OCI-M2 (cell line): ENCODE data around the gene WNT8B.

Experiments
- DNase-seq: peaks from one replicate; lab custom pipeline; 2025; ENCODE audit not compliant: unreplicated experiment; lab: John Stamatoyannopoulos, UW

Gene WNT8B

GRCh38 chr10:100518761-100519241 is 56.0 kb downstream of the WNT8B start:
- no peak for DNase-seq

GRCh38 chr10:100519311-100520051 is 56.7 kb downstream of the WNT8B start, which contains the start of gene SEC31B:
TSS of gene SEC31B (minus strand) at chr10:100519861. CDS start at chr10:100516952, 2,909 bp downstream.
- no peak for DNase-seq

DNA sequence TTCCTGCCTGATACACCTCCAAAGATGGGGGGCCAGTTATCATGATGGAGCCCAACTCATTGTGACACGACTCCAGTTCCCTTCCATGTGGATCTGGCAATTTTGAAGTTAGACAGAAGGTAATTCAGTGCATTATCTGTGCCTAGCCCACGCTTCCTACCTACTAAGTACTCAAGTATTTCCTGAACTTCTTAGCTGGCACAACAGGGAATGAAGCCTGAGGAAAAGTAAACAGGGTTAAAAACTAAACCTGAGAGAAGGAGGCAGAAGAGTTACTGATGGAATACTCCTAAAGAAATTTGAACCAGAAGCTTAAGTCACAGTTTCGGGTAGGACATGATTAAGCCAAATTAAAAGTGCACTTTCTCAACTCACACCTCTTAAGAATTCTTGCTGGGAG is 58.0 kb downstream of the WNT8B start:
- DNase-seq, result no peak

DNA sequence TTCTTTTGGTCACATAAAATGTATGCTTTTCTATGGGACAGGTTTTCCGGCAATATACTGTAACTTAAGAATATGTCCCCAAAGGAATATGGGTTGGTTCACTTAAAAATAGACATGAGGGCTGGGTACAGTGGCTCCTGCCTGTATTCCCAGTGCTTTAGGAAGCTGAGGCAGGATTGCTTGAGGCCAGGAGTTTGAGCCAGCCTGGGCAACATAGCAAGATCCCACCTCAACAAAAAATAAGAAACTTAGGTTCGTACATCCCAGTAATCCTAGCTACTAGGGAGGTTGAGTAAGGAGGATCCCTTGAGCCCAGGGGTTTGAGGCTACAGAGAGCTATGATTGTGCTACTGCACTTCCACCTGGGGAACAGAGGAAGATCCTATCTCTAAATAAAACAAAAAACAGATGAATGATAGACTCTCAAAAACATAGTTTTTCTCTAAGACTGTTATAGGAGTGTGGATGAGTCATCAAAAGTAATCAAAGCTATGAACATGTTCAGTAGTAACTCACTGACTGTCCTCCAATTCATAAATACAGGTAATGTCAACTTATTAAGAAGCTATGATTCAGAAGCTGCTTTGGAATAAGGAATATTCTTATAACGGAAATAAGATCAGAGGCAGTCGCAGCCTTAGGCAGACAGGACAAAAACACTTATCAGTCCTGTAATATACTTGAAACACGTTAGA is 59.4 kb downstream of the WNT8B start:
- no peak for DNase-seq

DNA sequence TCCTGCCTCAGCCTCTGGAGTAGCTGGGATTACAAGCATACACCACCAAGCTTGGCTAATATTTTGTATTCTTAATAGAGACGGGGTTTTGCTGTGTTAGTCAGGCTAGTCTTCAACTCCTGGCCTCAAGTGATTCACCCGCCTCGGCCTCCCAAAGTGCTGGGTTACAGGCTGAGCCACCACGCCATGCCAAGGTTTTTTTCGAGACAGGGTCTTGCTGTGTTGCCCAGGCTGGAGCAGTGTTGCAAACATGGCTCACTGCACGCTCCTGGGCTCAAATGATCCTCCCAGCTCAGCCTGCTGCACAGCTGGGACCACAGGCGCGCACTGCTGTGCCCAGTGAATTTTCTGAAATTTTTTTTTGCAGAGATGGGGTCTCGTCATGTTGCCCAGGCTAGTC is 60.1 kb downstream of the WNT8B start:
- no peak for DNase-seq

DNA sequence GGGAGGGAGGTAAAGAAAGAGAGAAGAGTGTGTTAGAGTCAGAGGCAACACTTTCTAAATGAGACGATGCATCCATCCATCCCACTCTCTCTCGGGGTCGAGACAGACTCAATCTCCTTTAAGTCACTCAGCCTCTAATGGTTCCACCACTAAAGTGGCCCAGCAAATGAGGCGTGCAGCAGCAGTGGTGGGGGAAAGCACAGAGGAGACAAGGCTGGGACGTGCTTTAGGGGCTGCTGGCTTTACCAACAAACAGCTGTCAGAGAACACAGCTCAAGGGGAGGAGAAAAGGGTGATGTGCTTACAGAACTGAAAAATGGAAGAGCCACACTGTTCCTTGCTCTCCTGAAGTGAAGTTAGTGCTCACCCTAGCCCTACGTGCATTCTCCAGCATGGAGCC is 61.4 kb downstream of the WNT8B start:
- DNase-seq, result no peak

GRCh38 chr10:100524638-100525037 is 61.8 kb downstream of the WNT8B start:
- no peak for DNase-seq

GRCh38 chr10:100528123-100528886 is 65.5 kb downstream of the WNT8B start:
- DNase-seq, result no peak

DNA sequence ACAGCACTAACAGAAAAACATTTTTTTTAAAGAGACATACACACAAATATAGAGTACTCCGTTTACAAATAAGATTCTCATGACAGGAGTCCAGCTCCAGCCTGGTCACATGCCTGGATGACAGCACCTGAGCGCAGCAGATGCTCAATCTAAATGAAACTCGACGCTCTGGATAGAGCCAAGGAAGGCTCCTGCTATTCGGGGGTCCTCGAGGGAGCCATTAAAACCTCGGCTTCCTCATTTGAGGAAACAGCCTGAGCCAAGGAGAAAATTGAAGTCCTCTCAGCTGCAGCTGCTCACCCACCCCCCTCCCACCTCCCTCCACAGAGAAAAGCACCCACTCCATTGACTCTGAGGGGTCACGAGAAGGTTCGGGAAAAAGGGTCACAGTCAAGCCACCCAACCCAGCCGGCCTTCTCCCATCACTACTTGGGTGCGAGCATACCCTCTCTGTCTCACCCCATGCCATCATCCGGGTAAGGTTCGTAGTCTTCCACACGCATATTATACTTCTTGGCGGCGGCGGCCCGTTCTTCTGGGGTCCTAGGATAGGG is 66.2 kb downstream of the WNT8B start:
- no peak for DNase-seq

GRCh38 chr10:100529475-100530298 is 66.9 kb downstream of the WNT8B start, which contains the start of gene NDUFB8:
TSS of gene NDUFB8 (minus strand) at chr10:100529871. CDS start at chr10:100529851, 20 bp downstream.
- peak; percentile 66 for DNase-seq

DNA sequence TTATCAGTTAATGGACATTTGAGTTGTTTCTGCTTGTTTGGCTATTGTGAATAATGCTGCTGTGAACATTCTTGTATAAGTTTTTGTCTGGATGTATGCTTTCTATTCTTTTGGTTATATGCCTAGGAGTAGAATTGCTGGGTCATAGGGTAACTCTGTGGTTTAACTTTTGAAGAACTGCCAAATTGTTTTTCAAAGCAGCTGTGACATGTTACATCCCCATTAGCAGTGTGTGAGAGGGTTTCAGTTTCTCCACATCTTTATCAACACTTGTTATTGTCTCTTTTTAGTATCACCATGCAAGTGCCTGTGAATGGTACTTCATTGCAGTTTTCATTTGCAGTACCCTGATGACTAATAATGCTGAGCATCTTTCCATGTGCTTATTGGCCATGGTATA is 69.0 kb downstream of the WNT8B start:
- DNase-seq, result no peak
